SJSA1 (cell line): Measurements from ENCODE around the gene UBALD1. TPM values are rescaled to one million over a fixed set of nuclear protein-coding genes. Genes with fewer than 3 reads are reported as not detected.

ENCODE experiments used
- total RNA-seq: library from RNA; depleted of rRNA; stranded (reverse); fragments of >200 nt; shearing (Covaris generic); gene quantifications from 2 replicates; pipeline ENCODE4 v1.2.3, GENCODE V29; 2014; rRNA removed

Gene UBALD1
- total RNA-seq, 1 experiment from 2014 or later = 9.6 TPM

Other genes starting within 250 kb of the UBALD1 start
- gene VASN, start 243.0 kb downstream of the UBALD1 start, total RNA-seq = 85.4 and 93.6 TPM in 2 replicates
- 18.6 and 26.8 TPM in 2 replicates for gene CORO7, start 198.3 kb downstream of the UBALD1 start, total RNA-seq
- 58.2 and 81.9 TPM in 2 replicates for gene DNAJA3, start 189.0 kb downstream of the UBALD1 start, total RNA-seq
- 9.5 and 14.5 TPM in 2 replicates for gene NMRAL1, start 140.3 kb downstream of the UBALD1 start, total RNA-seq
- 48.5 and 49.3 TPM in 2 replicates for gene HMOX2, start 138.5 kb downstream of the UBALD1 start, total RNA-seq
- gene CDIP1, start 76.1 kb downstream of the UBALD1 start, total RNA-seq = 5.1 and 7.9 TPM in 2 replicates
- not detected in 2 replicates for gene C16orf96, start 58.5 kb downstream of the UBALD1 start, total RNA-seq
- 9.1 and 15.0 TPM in 2 replicates for gene MGRN1, start 9.9 kb upstream of the UBALD1 start, total RNA-seq
- gene NUDT16L1, start 78.7 kb upstream of the UBALD1 start, total RNA-seq = 63.5 and 83.0 TPM in 2 replicates
- gene ANKS3, start 119.4 kb upstream of the UBALD1 start, total RNA-seq = 20.9 and 21.9 TPM in 2 replicates
- 0.38 and 1.1 TPM in 2 replicates for gene DNAAF8, start 119.6 kb upstream of the UBALD1 start, total RNA-seq
- gene ZNF500, start 152.3 kb upstream of the UBALD1 start, total RNA-seq = 8.8 and 15.1 TPM in 2 replicates
- not detected in 2 replicates for gene SEPTIN12, start 173.5 kb upstream of the UBALD1 start, total RNA-seq
- gene SMIM22, start 180.5 kb upstream of the UBALD1 start, total RNA-seq = not detected in 2 replicates
- 9.9 and 15.1 TPM in 2 replicates for gene ROGDI, start 187.7 kb upstream of the UBALD1 start, total RNA-seq
- gene GLYR1, start 232.4 kb upstream of the UBALD1 start, total RNA-seq = 35.2 and 49.0 TPM in 2 replicates
- 30.8 and 31.5 TPM in 2 replicates for gene UBN1, start 232.6 kb upstream of the UBALD1 start, total RNA-seq